Subcutaneous abdominal adipose tissue (tissue), 5 donors: ENCODE measurements around the gene TESK2.
"Not testable (repeated sequence)": the region's sequence is repeated elsewhere in the genome, so short reads cannot be mapped to it uniquely, and the experiment has no call there.

Experiments
- H3K27ac ChIP-seq: one replicate; pipeline ENCODE4 v1.7.0; 2013; ENCODE audit warnings: low read depth, mild to moderate bottlenecking, inconsistent platforms, low read length, moderate library complexity
- H3K27me3 ChIP-seq, 5 donors: one replicate each; pipeline ENCODE4 v1.7.0; 2013; ENCODE audit warnings: low read length in 5 of 5, inconsistent platforms in 1 of 5; ENCODE audit not compliant: control insufficient read depth in 5 of 5, insufficient read depth in 4 of 5
- H3K36me3 ChIP-seq, 5 donors: one replicate each; pipeline ENCODE4 v1.7.0; 2013; ENCODE audit warnings: low read length in 5 of 5; ENCODE audit not compliant: control insufficient read depth in 5 of 5, insufficient read depth in 5 of 5
- H3K4me1 ChIP-seq, 5 donors: one replicate each; pipeline ENCODE4 v1.7.0; 2013; ENCODE audit warnings: low read length in 5 of 5, mild to moderate bottlenecking in 3 of 5, moderate library complexity in 1 of 5; ENCODE audit not compliant: control insufficient read depth in 5 of 5, insufficient read depth in 5 of 5
- H3K4me3 ChIP-seq, 5 donors: one replicate each; pipeline ENCODE4 v1.7.0; 2013; ENCODE audit warnings: low read length in 5 of 5, low read depth in 1 of 5
- H3K9ac ChIP-seq, 5 donors: one replicate each; pipeline ENCODE4 v1.7.0; 2013; ENCODE audit warnings: low read length in 5 of 5, mild to moderate bottlenecking in 4 of 5, moderate library complexity in 3 of 5
- H3K9me3 ChIP-seq, 5 donors: one replicate each; pipeline ENCODE4 v1.7.0; 2013; ENCODE audit warnings: low read length in 5 of 5; ENCODE audit not compliant: control insufficient read depth in 5 of 5
- donor health status: healthy.
- donor health status: healthy.
- donor health status: healthy.
- donor health status: healthy.
- donor health status: healthy.

Gene TESK2

DNA sequence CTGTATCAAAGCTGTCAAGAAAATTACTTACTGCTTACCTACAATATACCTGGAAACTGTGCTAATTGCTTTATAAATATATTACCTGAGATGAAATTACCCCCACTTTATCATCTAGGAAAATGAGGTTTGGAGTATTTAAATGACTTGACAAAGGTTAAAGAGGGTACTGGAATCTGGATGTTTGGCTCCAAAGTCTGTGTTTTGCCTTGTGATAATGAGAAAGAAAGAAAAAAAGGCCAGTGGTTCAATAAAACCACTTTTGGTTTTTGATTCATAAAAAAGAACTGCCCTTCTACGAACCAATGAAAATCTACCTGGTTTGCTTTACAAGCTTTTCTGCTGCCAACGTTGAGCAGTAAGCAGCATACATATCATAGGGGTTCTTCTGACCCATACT, 89.4 kb downstream of the TESK2 start:
- no peaks in the 10 kb centered on the region for H3K27me3 ChIP-seq
- H3K27ac ChIP-seq = no peak overlapping the region
- H3K9ac ChIP-seq = no peak overlapping the region
- H3K36me3 ChIP-seq = no peaks in the 10 kb centered on the region
- peaks cover 0 to 2% (median 0%) of the 10 kb centered on the region in 5 donors for H3K4me1 ChIP-seq
- H3K9me3 ChIP-seq = no peaks in the 10 kb centered on the region
- H3K4me3 ChIP-seq = no peak overlapping the region

DNA sequence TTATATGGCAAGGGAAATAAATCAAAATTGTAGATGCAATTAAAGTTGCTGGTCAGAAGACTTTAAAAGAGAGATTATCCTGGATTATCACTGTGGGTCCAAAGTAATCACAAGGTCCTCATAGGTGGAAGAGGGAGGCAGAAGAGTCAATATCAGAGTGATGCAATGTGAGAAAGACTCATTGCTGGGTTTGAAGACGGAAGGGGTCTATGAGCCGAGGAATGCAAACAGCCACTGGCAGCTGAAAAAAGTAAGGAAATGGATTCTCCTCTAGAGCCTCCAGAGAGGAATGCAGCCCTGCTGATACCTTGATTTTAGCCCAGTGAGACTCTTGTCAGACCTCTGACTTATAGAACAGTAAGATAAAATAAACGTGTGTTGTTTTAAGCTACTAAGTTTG, 90.9 kb downstream of the TESK2 start:
- H3K9ac ChIP-seq = no peak overlapping the region
- no peaks in the 10 kb centered on the region for H3K27me3 ChIP-seq
- no peaks in the 10 kb centered on the region for H3K36me3 ChIP-seq
- H3K9me3 ChIP-seq = no peaks in the 10 kb centered on the region
- no peak overlapping the region for H3K4me3 ChIP-seq
- no peak overlapping the region for H3K27ac ChIP-seq
- peaks cover 0 to 2% (median 0%) of the 10 kb centered on the region in 5 donors for H3K4me1 ChIP-seq

GRCh38 chr1:45397285-45397684, 93.7 kb downstream of the TESK2 start:
- H3K4me1 ChIP-seq = peaks cover 0 to 7% (median 4%) of the 10 kb centered on the region in 5 donors

DNA sequence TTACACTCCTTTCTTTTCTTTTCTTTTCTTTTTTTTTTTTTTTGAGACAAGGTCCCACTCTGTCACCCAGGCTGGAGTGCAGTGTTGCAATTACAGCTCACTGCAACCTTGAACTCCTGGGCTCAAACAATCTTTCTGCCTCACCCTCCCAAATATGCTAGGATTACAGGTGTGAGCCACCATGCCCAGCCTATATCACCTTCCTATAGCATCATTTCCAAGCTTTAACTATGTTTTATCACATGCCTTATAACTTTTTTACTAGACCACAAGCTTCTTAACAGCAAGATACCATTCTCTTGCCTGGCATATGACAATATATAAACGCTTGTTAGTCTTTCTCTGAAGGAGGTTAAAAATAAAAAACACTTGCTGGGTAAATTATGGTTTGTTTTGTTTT, 95.4 kb downstream of the TESK2 start:
- H3K36me3 ChIP-seq = no peaks in the 10 kb centered on the region
- H3K4me3 ChIP-seq = no peak overlapping the region
- no peak overlapping the region for H3K9ac ChIP-seq
- peaks cover 0 to 7% (median 4%) of the 10 kb centered on the region in 5 donors for H3K4me1 ChIP-seq
- H3K27ac ChIP-seq = no peak overlapping the region
- no peaks in the 10 kb centered on the region for H3K9me3 ChIP-seq
- no peaks in the 10 kb centered on the region for H3K27me3 ChIP-seq

More at GRCh38 chr1:45397285-45397684, 93.7 kb downstream of the TESK2 start:
- H3K36me3 ChIP-seq = no peaks in the 10 kb centered on the region
- H3K27me3 ChIP-seq = no peaks in the 10 kb centered on the region
- H3K27ac ChIP-seq = no peak overlapping the region
- no peaks in the 10 kb centered on the region for H3K9me3 ChIP-seq
- H3K9ac ChIP-seq = no peak overlapping the region
- H3K4me3 ChIP-seq = no peak overlapping the region

- Histone ChIP-seq H3K27ac (no peak overlapping the region), H3K4me1 (peaks cover 0 to 7% (median 4%) of the 10 kb centered on the region in 5 donors), H3K4me3 (no peak overlapping the region), H3K27me3 (no peaks in the 10 kb centered on the region), H3K36me3 (no peaks in the 10 kb centered on the region), H3K9ac (no peak overlapping the region), H3K9me3 (no peaks in the 10 kb centered on the region)
Measured at GRCh38 chr1:45395051-45395450, 95.9 kb downstream of the TESK2 start.

GRCh38 chr1:45394342-45394741, 96.6 kb downstream of the TESK2 start:
- Histone ChIP-seq H3K9me3 (no peaks in the 10 kb centered on the region), H3K4me1 (peaks cover 0 to 7% (median 4%) of the 10 kb centered on the region in 5 donors), H3K27ac (no peak overlapping the region), H3K36me3 (no peaks in the 10 kb centered on the region), H3K9ac (no peak overlapping the region), H3K4me3 (no peak overlapping the region), H3K27me3 (no peaks in the 10 kb centered on the region)

- Histone ChIP-seq H3K27ac (no peak overlapping the region), H3K9me3 (no peaks in the 10 kb centered on the region), H3K4me1 (peaks cover 0 to 7% (median 4%) of the 10 kb centered on the region in 5 donors), H3K9ac (no peak overlapping the region), H3K4me3 (no peak overlapping the region), H3K27me3 (no peaks in the 10 kb centered on the region), H3K36me3 (no peaks in the 10 kb centered on the region)
Measured at GRCh38 chr1:45393718-45394302, 97.2 kb downstream of the TESK2 start.

GRCh38 chr1:45386219-45386618, 104.7 kb downstream of the TESK2 start:
- Histone ChIP-seq H3K27ac (no peak overlapping the region), H3K36me3 (no peaks in the 10 kb centered on the region), H3K4me1 (no peaks in the 10 kb centered on the region), H3K27me3 (no peaks in the 10 kb centered on the region), H3K9me3 (no peaks in the 10 kb centered on the region), H3K4me3 (no peak overlapping the region), H3K9ac (no peak overlapping the region)

GRCh38 chr1:45385302-45385701, 105.7 kb downstream of the TESK2 start:
- Histone ChIP-seq H3K27me3 (no peaks in the 10 kb centered on the region), H3K4me1 (no peaks in the 10 kb centered on the region), H3K36me3 (no peaks in the 10 kb centered on the region), H3K9ac (no peak overlapping the region), H3K9me3 (no peaks in the 10 kb centered on the region), H3K27ac (no peak overlapping the region), H3K4me3 (no peak overlapping the region)

GRCh38 chr1:45384213-45384612, 106.8 kb downstream of the TESK2 start:
- H3K9me3 ChIP-seq, H3K9ac ChIP-seq, H3K27ac ChIP-seq, H3K4me3 ChIP-seq, H3K27me3 ChIP-seq, H3K4me1 ChIP-seq, H3K36me3 ChIP-seq: not testable (repeated sequence)

DNA sequence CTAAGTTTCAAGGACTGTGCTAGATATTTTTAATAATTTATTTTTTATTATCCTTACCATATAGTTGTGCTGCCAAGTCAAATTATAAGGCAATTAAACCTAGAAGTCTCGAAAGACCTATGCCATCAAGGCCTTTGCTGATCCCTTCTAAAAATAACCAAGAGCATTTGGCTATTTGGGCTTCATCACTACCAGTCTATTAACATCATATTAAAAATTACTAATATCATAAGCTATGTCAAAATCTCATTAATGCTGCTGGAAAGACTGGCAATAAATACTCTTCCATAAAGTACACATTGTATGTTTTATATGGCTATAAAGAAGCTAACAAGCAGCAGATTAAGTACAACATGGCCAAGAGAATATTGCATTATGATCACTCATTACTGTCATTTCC, 107.8 kb downstream of the TESK2 start:
- no peak overlapping the region for H3K27ac ChIP-seq
- no peak overlapping the region for H3K4me3 ChIP-seq
- H3K4me1 ChIP-seq = no peaks in the 10 kb centered on the region
- H3K27me3 ChIP-seq = no peaks in the 10 kb centered on the region
- no peak overlapping the region for H3K9ac ChIP-seq
- H3K36me3 ChIP-seq = no peaks in the 10 kb centered on the region
- H3K9me3 ChIP-seq = no peaks in the 10 kb centered on the region
